ENCODE results near the gene MYORG. TPM values are rescaled to one million over a fixed set of nuclear protein-coding genes. Genes with fewer than 3 reads are reported as not detected.

MYORG gene
- total RNA-seq, 2 experiments from 2014 or later, result 1.9 to 2.9 TPM

- ChIA-PET POLR2A (no interaction called here), CTCF (no interaction called here)
- Mint-ChIP-seq H3K27ac (no peak overlapping the region), H3K36me3 (peaks cover 4% of the 10 kb centered on the region), H3K27me3 (no peaks in the 10 kb centered on the region), H3K4me1 (ENCODE audit: low read depth) (no peaks in the 10 kb centered on the region), H3K4me3 (no peak overlapping the region), H3K9me3 (no peaks in the 10 kb centered on the region)
- intact Hi-C loops (cut with micrococcal nuclease), result loop anchor here (5.0 kb wide), 1 partner anchor 191 kb away; no protein-coding TSS in a partner anchor
- DNase-seq, result no peak
Observed at GRCh38 chr9:34400686-34401602, 24.2 kb upstream of the MYORG start.

DNA sequence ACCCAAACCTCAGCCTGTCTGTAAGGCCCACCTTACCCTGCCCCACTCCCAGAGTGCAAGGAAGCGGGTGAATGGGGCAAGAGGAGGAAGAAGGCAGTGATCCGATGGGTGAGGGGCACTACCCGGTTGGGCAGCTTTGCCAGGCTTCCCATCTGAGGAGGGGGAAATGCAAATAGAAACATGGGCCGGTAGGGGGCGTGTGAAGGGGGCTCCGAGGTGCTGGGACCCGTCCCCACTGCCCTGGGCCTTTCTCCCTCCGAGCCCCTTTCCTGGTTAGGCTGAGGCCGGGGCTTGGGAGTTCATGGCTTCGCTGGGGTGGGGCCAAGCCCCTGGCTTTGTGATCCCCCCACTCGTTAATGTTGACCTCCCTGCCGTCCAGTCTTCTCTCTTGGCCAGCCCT lies 23.6 kb upstream of the MYORG start:
- ChIA-PET POLR2A (no interaction called here), CTCF (no interaction called here)
- no peak overlapping the region for H3K4me3 Mint-ChIP-seq
- H3K9me3 Mint-ChIP-seq, result no peaks in the 10 kb centered on the region
- H3K27me3 Mint-ChIP-seq, result no peaks in the 10 kb centered on the region
- DNase-seq, result no peak
- peaks cover 4% of the 10 kb centered on the region for H3K36me3 Mint-ChIP-seq
- intact Hi-C loops (cut with micrococcal nuclease), result loop anchor here (5.0 kb wide), 1 partner anchor 192 kb away; no protein-coding TSS in a partner anchor
- no peak overlapping the region for H3K27ac Mint-ChIP-seq
- no peaks in the 10 kb centered on the region for H3K4me1 Mint-ChIP-seq (ENCODE audit: low read depth)

DNA sequence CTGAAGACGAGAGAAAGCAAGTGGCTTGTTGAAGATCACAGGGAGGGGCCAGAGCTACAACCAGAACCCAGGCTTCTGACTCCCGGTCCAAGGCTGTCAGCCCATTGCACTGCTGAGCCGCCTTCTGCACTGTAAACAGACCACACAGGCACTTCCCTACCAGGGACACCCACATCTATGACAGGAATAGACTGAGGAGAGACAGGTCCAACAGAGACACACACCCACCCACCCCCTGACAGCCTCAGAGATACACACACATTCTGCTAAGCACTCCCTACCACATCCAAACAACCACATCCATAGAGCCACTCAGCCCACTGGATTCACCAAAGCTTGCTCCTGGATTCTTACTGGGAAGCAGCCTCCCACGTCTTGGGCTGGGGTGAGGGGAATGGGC lies 23.0 kb upstream of the MYORG start:
- POLR2A ChIA-PET, result no interaction called here
- Mint-ChIP-seq H3K4me1 (ENCODE audit: low read depth) (no peaks in the 10 kb centered on the region), H3K4me3 (no peak overlapping the region), H3K27me3 (no peaks in the 10 kb centered on the region), H3K36me3 (peaks cover 4% of the 10 kb centered on the region), H3K9me3 (no peaks in the 10 kb centered on the region), H3K27ac (no peak overlapping the region)
- CTCF ChIA-PET, result no interaction called here
- intact Hi-C loops (cut with micrococcal nuclease), result loop anchor here (5.0 kb wide), 1 partner anchor 193 kb away; no protein-coding TSS in a partner anchor
- DNase-seq, result no peak

DNA sequence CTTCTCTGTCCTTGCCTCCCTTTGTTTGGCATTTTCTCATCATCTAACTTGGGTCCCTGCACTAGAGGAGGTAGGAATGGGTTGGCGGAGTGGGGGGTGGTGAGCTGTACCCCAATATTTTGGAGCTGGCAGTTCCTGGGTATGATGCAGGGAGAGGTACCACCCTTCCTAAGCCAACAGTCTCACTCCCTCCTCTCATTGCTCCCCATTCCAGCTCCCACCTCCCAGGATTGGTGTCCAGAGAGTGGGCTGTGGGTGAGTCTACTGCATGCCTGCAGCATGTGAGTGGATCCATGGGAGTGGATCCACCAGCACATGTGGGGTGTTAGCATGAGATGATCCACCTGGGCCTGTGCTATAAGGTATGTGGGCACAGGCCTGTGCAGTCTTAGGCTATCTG lies 22.2 kb upstream of the MYORG start:
- peaks cover 4% of the 10 kb centered on the region for H3K36me3 Mint-ChIP-seq
- ChIA-PET CTCF (interaction anchor here (0.5 kb wide), 1 partner anchor 325 kb away, joined by 3 read pairs; no protein-coding TSS in a partner anchor), POLR2A (no interaction called here)
- intact Hi-C loops (cut with micrococcal nuclease), result no loop called here
- DNase-seq, result no peak
- no peaks in the 10 kb centered on the region for H3K27me3 Mint-ChIP-seq
- H3K4me1 Mint-ChIP-seq (ENCODE audit: low read depth), result no peaks in the 10 kb centered on the region
- H3K27ac Mint-ChIP-seq, result no peak overlapping the region
- no peaks in the 10 kb centered on the region for H3K9me3 Mint-ChIP-seq
- no peak overlapping the region for H3K4me3 Mint-ChIP-seq

GRCh38 chr9:34396276-34397214 lies 19.8 kb upstream of the MYORG start:
- ChIA-PET CTCF (no interaction called here), POLR2A (no interaction called here)
- H3K4me1 Mint-ChIP-seq (ENCODE audit: low read depth), result no peaks in the 10 kb centered on the region
- no peaks in the 10 kb centered on the region for H3K9me3 Mint-ChIP-seq
- no peaks in the 10 kb centered on the region for H3K36me3 Mint-ChIP-seq
- H3K27ac Mint-ChIP-seq, result no peak overlapping the region
- intact Hi-C loops (cut with micrococcal nuclease), result no loop called here
- no peaks in the 10 kb centered on the region for H3K27me3 Mint-ChIP-seq
- H3K4me3 Mint-ChIP-seq, result no peak overlapping the region
- no peak for DNase-seq

- no peaks in the 10 kb centered on the region for H3K36me3 Mint-ChIP-seq
- no peak for DNase-seq
- no peaks in the 10 kb centered on the region for H3K4me1 Mint-ChIP-seq (ENCODE audit: low read depth)
- ChIA-PET CTCF (interaction anchor here (1.3 kb wide), 1 partner anchor 12 kb away, joined by 7 read pairs; no protein-coding TSS in a partner anchor), POLR2A (no interaction called here)
- no peak overlapping the region for H3K27ac Mint-ChIP-seq
- no peak overlapping the region for H3K4me3 Mint-ChIP-seq
- H3K9me3 Mint-ChIP-seq, result no peaks in the 10 kb centered on the region
- intact Hi-C loops (cut with micrococcal nuclease), result no loop called here
- H3K27me3 Mint-ChIP-seq, result no peaks in the 10 kb centered on the region
Observed at GRCh38 chr9:34392511-34392910, 15.8 kb upstream of the MYORG start.

GRCh38 chr9:34387239-34387638 lies 10.5 kb upstream of the MYORG start:
- DNase-seq, result no peak
- Mint-ChIP-seq H3K27ac (no peak overlapping the region), H3K36me3 (no peaks in the 10 kb centered on the region), H3K27me3 (no peaks in the 10 kb centered on the region), H3K4me3 (no peak overlapping the region), H3K9me3 (no peaks in the 10 kb centered on the region), H3K4me1 (ENCODE audit: low read depth) (no peaks in the 10 kb centered on the region)
- ChIA-PET POLR2A (interaction anchor here (0.9 kb wide), 1 partner anchor 11 kb away, joined by 3 read pairs; the partner anchor contains the start of gene MYORG), CTCF (interaction anchor here (0.7 to 4.0 kb wide), 4 partner anchors 17 to 247 kb away, joined by 3 to 25 read pairs (median 4); no protein-coding TSS in a partner anchor)
- intact Hi-C loops (cut with micrococcal nuclease), result no loop called here

GRCh38 chr9:34386656-34387055 lies 10.0 kb upstream of the MYORG start:
- intact Hi-C loops (cut with micrococcal nuclease), result no loop called here
- Mint-ChIP-seq H3K27ac (no peak overlapping the region), H3K27me3 (no peaks in the 10 kb centered on the region), H3K9me3 (no peaks in the 10 kb centered on the region), H3K36me3 (no peaks in the 10 kb centered on the region), H3K4me3 (no peak overlapping the region), H3K4me1 (ENCODE audit: low read depth) (no peaks in the 10 kb centered on the region)
- POLR2A ChIA-PET, result interaction anchor here (0.9 kb wide), 1 partner anchor 10 kb away, joined by 3 read pairs; the partner anchor contains the start of gene MYORG
- CTCF ChIA-PET, result interaction anchor here (1.8 to 4.0 kb wide), 2 partner anchors 18 to 217 kb away, joined by 3 to 25 read pairs; no protein-coding TSS in a partner anchor
- no peak for DNase-seq

- Mint-ChIP-seq H3K27ac (no peak overlapping the region), H3K9me3 (no peaks in the 10 kb centered on the region), H3K4me1 (ENCODE audit: low read depth) (peaks cover 5% of the 10 kb centered on the region), H3K36me3 (no peaks in the 10 kb centered on the region), H3K4me3 (no peak overlapping the region), H3K27me3 (no peaks in the 10 kb centered on the region)
- CTCF ChIA-PET, result interaction anchor here (4.0 kb wide), 1 partner anchor 19 kb away, joined by 25 read pairs; no protein-coding TSS in a partner anchor
- POLR2A ChIA-PET, result no interaction called here
- intact Hi-C loops (cut with micrococcal nuclease), result no loop called here
- no peak for DNase-seq
Observed at GRCh38 chr9:34385561-34386230, 9.0 kb upstream of the MYORG start.

DNA sequence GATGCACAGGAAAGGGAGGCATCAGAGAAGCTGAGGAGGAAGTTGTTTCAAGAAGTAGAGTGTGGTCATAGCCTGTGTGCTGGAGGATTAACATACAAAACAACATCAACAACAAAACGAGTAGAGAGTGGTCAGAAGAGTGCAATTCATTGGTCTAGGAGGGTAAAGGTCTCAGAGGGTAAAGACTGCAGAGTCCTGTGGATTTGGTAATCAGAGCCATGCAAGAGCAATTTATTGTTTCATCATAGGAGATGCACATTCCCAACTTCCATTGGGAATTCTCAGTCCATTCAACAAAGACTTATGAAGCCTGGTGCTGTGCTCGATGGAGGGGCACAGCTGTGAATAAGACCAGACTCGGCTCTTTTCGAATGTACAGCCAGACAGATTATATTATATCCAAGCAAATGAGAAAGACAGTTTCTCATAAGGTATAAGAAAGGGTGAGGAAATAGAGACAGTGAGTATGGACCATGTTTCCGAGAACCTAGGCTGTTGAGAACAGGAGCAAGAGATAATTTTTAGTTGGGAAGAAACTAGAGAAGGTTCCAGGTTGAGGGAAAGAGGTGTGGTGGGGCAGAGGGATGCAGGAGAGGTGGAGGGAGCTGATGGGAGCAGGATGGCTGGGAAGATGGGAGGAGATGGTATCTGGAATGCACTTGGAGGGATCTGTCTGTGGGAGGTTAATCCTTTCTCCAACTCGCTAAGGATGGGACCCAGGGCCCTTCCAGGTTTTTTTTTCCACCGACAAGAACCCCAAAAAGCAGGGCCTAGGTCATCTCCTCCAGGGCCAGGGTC lies 7.9 kb upstream of the MYORG start:
- Mint-ChIP-seq H3K27ac (no peak overlapping the region), H3K27me3 (no peaks in the 10 kb centered on the region), H3K4me3 (no peak overlapping the region), H3K9me3 (no peaks in the 10 kb centered on the region), H3K4me1 (ENCODE audit: low read depth) (peaks cover 14% of the 10 kb centered on the region), H3K36me3 (no peaks in the 10 kb centered on the region)
- CTCF ChIA-PET, result no interaction called here
- POLR2A ChIA-PET, result interaction anchor here (0.5 to 0.6 kb wide), 2 partner anchors 63 to 138 kb away, joined by 3 read pairs; no protein-coding TSS in a partner anchor
- DNase-seq, result no peak
- intact Hi-C loops (cut with micrococcal nuclease), result no loop called here

GRCh38 chr9:34383904-34384303 lies 7.2 kb upstream of the MYORG start:
- Mint-ChIP-seq H3K4me1 (ENCODE audit: low read depth) (peaks cover 19% of the 10 kb centered on the region), H3K9me3 (no peaks in the 10 kb centered on the region), H3K27ac (no peak overlapping the region), H3K4me3 (no peak overlapping the region), H3K36me3 (no peaks in the 10 kb centered on the region), H3K27me3 (no peaks in the 10 kb centered on the region)
- DNase-seq, result no peak
- ChIA-PET CTCF (no interaction called here), POLR2A (interaction anchor here (0.5 to 0.6 kb wide), 2 partner anchors 62 to 138 kb away, joined by 3 read pairs; no protein-coding TSS in a partner anchor)
- intact Hi-C loops (cut with micrococcal nuclease), result no loop called here

Data from activated CD4-positive, alpha-beta memory T cell treated with anti-CD3 and anti-CD28 coated beads for 36 hours (primary cell).